ENCODE results near the gene OR52M1. TPM values are rescaled to one million over a fixed set of nuclear protein-coding genes. Genes with fewer than 3 reads are reported as not detected.

Gene OR52M1
- polyA plus RNA-seq, 6 donors from 2014 or later = not detected

DNA sequence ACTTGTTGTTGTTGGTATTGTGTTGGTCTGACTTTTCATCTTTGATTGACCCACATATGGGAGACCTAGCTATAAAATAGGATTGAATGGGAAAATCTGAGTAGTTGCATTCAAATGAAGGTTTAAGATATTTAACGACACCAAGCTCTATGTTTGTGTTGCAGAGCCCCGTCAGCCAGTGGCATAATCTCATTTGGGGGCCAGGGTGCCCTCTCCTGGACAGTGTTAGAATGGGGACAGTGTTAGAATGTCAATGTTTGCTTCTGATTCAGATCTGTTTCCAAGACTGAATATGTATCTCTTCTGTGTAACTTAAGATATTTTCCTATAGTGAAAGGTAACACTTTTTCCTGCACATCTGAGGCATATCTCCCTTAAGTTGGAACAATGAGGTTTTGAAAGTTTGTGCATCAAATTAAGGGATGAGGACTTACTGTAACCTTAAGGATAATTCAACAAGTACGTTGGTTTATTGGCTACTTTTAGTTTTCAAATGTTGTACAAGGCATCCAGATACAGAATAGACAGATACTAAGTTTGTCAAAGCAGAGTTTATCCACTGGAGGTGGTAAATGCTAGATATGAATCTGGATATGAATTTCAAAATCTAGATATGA, 5.3 kb upstream of the OR52M1 start:
- DNase-seq = peak; percentile 8
- no peak for ATAC-seq (ENCODE audit: low read depth in 2 of 2)

DNA sequence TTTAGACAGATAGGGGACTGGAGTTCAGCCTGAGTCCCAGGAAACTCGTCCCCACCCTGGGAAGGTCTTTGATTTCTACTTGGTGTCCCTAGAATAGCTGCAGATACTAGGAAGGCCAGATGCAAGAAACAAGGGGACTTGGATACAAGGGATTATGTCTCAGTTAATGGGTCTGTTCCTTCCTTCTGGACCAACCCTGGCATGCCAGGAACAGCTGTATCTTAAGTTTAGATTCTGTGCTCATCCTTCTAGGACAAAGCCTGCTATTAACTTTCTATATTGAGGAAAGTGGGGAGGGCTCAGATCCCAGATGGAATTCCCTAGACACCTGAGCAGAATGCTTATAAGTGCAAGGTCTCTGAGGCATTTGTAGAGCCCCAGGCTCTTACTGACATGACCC, 3.9 kb upstream of the OR52M1 start:
- ATAC-seq (ENCODE audit: low read depth in 2 of 2) (no peak), DNase-seq (no peak)
- peaks cover 29 to 34% (median 30%) of the 10 kb centered on the region in 3 donors for H3K27me3 Mint-ChIP-seq
- H3K36me3 Mint-ChIP-seq = no peaks in the 10 kb centered on the region
- no peak overlapping the region for H3K4me3 Mint-ChIP-seq
- H3K4me1 Mint-ChIP-seq = no peaks in the 10 kb centered on the region
- no peak overlapping the region for H3K27ac Mint-ChIP-seq
- H3K9me3 Mint-ChIP-seq = peaks cover 0 to 4% (median 0%) of the 10 kb centered on the region in 7 donors

More for the DNA sequence above, 5.3 kb upstream of the OR52M1 start:
- Mint-ChIP-seq H3K36me3 (no peaks in the 10 kb centered on the region), H3K4me1 (no peaks in the 10 kb centered on the region), H3K4me3 (no peak overlapping the region), H3K9me3 (peaks cover 0 to 4% (median 0%) of the 10 kb centered on the region in 7 donors), H3K27ac (no peak overlapping the region), H3K27me3 (peaks cover 18 to 30% (median 25%) of the 10 kb centered on the region in 3 donors)

DNA sequence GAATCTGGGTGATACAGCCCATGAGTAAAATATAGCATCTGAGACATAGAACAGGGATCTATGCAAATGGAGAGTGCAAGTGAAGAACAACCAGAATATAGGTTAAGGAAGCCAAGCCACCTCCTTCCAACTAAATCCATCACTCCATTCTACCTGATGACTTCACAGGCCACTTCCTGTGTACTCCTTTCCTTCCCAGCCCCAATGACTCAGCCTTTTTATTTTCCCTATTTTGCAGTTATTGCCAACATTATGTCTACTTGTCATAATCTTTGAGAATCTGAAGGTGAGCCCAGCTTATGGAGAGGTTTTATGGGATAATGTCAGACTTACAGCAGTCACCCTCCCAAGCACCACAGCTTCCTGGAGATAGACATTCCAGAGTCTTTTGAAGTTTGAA, 1.4 kb upstream of the OR52M1 start:
- DNase-seq (no peak), ATAC-seq (ENCODE audit: low read depth in 2 of 2) (no peak)
- Mint-ChIP-seq H3K27me3 (peaks cover 18 to 33% (median 30%) of the 10 kb centered on the region in 3 donors), H3K36me3 (no peaks in the 10 kb centered on the region), H3K4me1 (no peaks in the 10 kb centered on the region), H3K9me3 (no peaks in the 10 kb centered on the region), H3K27ac (no peak overlapping the region), H3K4me3 (no peak overlapping the region)

DNA sequence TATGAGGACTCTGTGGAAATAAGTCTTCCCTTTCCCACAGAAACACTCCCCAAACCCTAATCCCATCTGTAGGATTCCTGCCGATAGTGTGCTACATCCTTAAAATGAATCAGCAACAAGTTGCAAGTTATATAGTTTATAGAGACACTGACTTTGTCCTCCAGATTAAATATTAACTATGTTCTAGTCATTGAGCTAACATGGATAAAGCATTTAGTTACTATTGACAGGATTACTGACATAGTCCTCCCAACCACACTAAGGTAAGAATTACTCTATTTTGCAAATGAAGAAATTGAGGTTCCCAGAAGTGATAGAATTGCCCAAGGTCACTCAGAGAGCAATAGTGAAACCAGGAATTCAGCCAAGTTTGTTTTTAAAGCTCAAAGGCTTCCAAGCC, 1.9 kb downstream of the OR52M1 start:
- Mint-ChIP-seq H3K4me1 (no peaks in the 10 kb centered on the region), H3K36me3 (no peaks in the 10 kb centered on the region), H3K9me3 (peaks cover 1 to 21% (median 8%) of the 10 kb centered on the region in 7 donors), H3K27ac (no peak overlapping the region), H3K4me3 (no peak overlapping the region), H3K27me3 (peaks cover 10 to 36% (median 36%) of the 10 kb centered on the region in 3 donors)
- DNase-seq = no peak
- ATAC-seq (ENCODE audit: low read depth in 2 of 2) = no peak

DNA sequence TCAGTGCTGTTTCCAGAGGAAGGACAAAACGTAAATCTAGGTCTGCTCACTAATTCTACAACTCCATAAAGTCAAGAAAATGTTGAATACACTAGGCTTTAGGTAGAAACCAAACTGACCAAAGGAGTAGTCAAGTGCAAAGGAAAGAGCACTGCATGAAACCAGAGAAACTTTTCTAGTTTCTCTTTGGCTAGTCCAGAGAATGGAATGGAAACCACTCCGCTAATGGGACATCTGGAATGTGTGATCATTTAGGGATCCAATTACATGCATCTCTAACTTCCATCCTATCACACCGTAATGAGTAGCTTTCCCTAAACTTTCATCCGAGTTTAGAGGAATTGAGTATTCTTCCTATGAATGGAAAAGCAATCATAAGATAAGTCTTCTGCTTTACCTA, 2.4 kb downstream of the OR52M1 start:
- Mint-ChIP-seq H3K36me3 (no peaks in the 10 kb centered on the region), H3K27ac (no peak overlapping the region), H3K27me3 (peaks cover 9 to 37% (median 34%) of the 10 kb centered on the region in 3 donors), H3K9me3 (peaks cover 1 to 21% (median 8%) of the 10 kb centered on the region in 7 donors), H3K4me1 (no peaks in the 10 kb centered on the region), H3K4me3 (no peak overlapping the region)
- ATAC-seq (ENCODE audit: low read depth in 2 of 2) (no peak), DNase-seq (no peak)

DNA sequence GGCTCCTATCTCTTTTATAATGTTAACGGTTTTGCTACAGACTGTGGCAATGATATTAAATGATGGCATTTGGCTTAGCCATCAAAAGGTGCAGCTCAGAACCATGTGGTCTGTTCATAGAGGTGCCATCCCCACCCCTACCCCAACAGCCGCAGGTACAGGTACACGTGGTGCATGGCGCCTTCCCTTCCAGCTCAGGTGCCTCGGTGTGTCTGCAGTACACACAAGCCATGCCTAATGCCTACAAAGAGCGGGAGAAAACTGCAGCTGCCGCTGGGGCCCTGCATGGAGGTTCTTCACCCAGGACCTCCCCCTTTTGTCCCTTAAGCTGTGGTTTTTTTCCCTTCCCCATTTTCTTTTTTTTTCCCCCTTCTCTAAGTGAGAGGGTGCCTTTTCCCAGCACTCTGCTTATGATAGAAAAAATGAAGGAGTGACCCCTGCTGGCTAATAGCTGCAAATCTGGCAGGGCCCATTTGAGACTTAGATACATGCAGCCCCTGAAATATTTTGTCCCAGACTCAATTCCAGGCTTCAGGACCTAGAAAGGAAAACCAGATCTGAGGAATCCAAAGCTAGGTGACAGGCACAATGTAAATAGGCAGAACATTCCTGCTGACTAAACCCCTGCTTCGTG, 6.5 kb downstream of the OR52M1 start:
- H3K9me3 Mint-ChIP-seq = peaks cover 8 to 32% (median 14%) of the 10 kb centered on the region in 7 donors
- no peaks in the 10 kb centered on the region for H3K4me1 Mint-ChIP-seq
- H3K4me3 Mint-ChIP-seq = peak overlapping the region in 1 of 8 donors; percentile 61
- no peak overlapping the region for H3K27ac Mint-ChIP-seq
- peaks cover 0 to 8% of the 10 kb centered on the region in 2 donors for H3K36me3 Mint-ChIP-seq
- no peak for ATAC-seq (ENCODE audit: low read depth in 2 of 2)
- H3K27me3 Mint-ChIP-seq = peaks cover 27 to 56% (median 46%) of the 10 kb centered on the region in 3 donors
- DNase-seq = no peak

DNA sequence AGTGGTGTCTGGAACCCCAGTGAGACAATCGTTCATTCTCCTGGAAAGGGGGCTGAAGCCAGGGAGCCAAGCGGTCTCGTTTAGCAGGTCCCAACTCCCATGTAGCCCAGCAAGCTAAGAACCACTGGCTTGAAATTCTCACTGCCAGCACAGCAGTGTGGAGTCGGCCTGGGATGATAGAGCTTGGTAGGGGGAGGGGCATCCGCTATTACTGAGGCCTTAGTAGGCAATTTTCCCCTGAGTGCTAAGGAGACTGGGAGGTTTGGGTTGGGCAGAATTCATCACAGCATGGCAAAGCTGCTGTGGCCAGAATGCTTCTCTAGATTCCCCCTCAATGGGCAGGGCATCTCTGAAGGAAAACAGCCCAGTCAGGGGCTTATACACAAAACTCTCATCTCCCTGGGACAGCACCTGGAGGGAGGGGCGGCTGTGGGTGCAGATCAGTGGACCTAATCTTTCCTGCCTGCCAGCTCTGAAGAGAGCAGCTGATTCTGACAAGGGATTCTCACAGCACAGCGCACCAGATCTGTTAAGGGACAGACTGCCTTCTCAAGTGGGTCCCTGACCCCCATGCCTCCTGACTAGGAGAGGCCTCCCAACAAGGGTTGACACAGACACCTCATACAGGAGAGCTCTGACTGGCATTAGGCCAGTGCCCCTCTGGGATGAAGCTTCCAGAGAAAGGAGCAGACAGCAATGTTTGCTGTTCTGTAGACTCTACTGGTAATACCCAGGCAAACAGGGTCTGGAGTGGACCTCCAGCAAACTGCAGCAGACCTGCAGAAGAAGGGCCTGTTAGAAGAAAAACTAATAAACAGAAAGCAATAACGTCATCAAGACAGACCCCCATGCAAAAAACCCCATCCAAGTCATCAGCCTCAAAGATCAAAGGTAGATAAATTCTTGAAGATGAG, 14.8 kb downstream of the OR52M1 start:
- DNase-seq (no peak), ATAC-seq (ENCODE audit: low read depth in 2 of 2) (no peak)
- Mint-ChIP-seq H3K27me3 (peaks cover 22 to 44% (median 41%) of the 10 kb centered on the region in 3 donors), H3K4me3 (no peak overlapping the region), H3K9me3 (peaks cover 6 to 16% (median 14%) of the 10 kb centered on the region in 7 donors), H3K4me1 (no peaks in the 10 kb centered on the region), H3K36me3 (peaks cover 0 to 10% of the 10 kb centered on the region in 2 donors), H3K27ac (peak overlapping the region in 1 of 6 donors; percentile 73)

DNA sequence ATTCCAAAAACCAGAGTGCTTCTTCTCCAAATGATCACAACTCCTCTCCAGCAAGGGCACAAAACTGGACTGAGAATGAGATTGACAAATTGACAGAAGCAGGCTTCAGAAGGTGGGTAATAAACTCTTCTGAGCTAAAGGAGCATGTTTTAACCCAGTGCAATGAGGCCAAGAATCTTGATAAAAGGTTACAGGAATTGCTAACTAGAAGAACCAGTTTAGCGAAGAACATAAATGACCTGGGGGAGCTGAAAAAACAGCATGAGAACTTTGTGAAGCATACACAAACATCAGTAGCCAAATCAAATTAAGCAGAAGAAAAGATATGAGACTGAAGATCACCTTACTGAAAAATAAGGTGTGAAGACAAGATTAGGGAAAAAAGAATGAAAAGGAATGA, 15.5 kb downstream of the OR52M1 start:
- DNase-seq (no peak), ATAC-seq (ENCODE audit: low read depth in 2 of 2) (no peak)
- peaks cover 0 to 10% of the 10 kb centered on the region in 2 donors for H3K36me3 Mint-ChIP-seq
- peaks cover 19 to 43% (median 42%) of the 10 kb centered on the region in 3 donors for H3K27me3 Mint-ChIP-seq
- H3K4me1 Mint-ChIP-seq = no peaks in the 10 kb centered on the region
- H3K9me3 Mint-ChIP-seq = peaks cover 8 to 20% (median 14%) of the 10 kb centered on the region in 7 donors
- H3K4me3 Mint-ChIP-seq = no peak overlapping the region
- H3K27ac Mint-ChIP-seq = no peak overlapping the region

DNA sequence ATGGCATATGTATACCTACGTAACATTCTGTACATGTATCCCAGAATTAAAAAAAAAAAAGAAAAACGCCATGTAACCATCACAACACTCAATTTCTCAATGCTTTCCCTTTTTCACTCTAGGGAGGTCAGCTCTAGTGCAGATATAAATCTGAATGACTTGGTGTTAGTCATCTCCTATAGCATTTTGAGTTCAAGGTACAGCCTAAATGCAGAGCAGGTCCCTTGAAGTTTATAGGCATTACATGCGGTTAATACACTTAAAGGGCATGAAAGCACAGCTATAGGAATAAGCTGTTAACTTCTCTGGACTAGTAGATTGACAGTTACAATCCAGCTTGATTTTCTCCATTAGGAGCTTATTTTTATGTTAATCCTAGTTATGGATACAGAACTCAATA, 20.4 kb downstream of the OR52M1 start:
- peaks cover 0 to 27% (median 17%) of the 10 kb centered on the region in 3 donors for H3K27me3 Mint-ChIP-seq
- H3K4me3 Mint-ChIP-seq = no peak overlapping the region
- H3K4me1 Mint-ChIP-seq = no peaks in the 10 kb centered on the region
- no peak for ATAC-seq (ENCODE audit: low read depth in 2 of 2)
- DNase-seq = no peak
- no peak overlapping the region for H3K27ac Mint-ChIP-seq
- peaks cover 0 to 10% of the 10 kb centered on the region in 2 donors for H3K36me3 Mint-ChIP-seq
- peaks cover 8 to 20% (median 14%) of the 10 kb centered on the region in 7 donors for H3K9me3 Mint-ChIP-seq

DNA sequence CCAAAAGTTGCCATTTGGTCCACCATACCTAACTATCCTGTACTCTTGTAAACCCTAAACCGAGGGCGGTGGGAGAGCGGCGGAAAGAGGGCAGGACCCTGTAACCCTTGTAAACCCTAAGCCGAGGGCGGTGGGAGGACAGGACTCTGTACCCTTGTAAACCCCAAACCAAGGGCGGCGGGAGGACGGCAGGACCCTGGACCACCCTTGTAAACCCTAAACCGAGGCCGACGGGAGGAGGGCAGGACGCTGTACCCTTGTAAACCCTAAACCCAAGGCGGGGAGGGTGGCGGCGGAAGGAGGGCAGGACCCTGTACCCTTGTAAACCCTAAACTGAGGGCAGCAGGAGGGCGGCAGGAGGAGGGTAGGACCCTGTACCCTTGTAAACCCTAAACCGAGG, 24.1 kb downstream of the OR52M1 start:
- H3K36me3 Mint-ChIP-seq = peaks cover 0 to 5% of the 10 kb centered on the region in 2 donors
- no peak for DNase-seq
- peaks cover 6 to 15% (median 7%) of the 10 kb centered on the region in 3 donors for H3K27me3 Mint-ChIP-seq
- H3K4me3 Mint-ChIP-seq = peak overlapping the region in 1 of 8 donors; percentile 48
- H3K4me1 Mint-ChIP-seq = no peaks in the 10 kb centered on the region
- H3K9me3 Mint-ChIP-seq = peaks cover 2 to 12% (median 7%) of the 10 kb centered on the region in 7 donors
- no peak for ATAC-seq (ENCODE audit: low read depth in 2 of 2)
- no peak overlapping the region for H3K27ac Mint-ChIP-seq

DNA sequence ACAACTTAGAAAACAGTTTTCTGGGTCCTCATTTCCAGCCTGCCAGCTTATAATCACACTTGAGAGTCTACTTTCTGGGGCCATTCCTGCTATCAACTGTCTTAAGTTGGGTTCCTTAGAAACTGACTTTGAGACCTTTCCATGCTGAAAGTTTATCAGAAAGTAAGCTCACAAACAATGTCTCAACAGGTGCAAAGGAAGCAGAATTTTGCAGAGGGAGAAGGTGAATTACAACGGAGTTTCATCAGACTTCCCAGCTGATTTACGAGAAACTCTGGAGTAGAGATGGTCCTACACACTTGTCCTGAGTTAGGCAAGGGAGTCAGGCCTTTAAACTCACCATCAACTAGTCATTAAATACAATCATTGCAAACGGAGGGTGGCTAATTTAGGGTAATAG, 31.9 kb downstream of the OR52M1 start:
- Mint-ChIP-seq H3K27me3 (peaks cover 22 to 44% (median 41%) of the 10 kb centered on the region in 3 donors), H3K9me3 (peaks cover 0 to 2% (median 0%) of the 10 kb centered on the region in 7 donors), H3K4me3 (no peak overlapping the region), H3K36me3 (no peaks in the 10 kb centered on the region), H3K27ac (no peak overlapping the region), H3K4me1 (no peaks in the 10 kb centered on the region)
- ATAC-seq (ENCODE audit: low read depth in 2 of 2) (no peak), DNase-seq (no peak)

DNA sequence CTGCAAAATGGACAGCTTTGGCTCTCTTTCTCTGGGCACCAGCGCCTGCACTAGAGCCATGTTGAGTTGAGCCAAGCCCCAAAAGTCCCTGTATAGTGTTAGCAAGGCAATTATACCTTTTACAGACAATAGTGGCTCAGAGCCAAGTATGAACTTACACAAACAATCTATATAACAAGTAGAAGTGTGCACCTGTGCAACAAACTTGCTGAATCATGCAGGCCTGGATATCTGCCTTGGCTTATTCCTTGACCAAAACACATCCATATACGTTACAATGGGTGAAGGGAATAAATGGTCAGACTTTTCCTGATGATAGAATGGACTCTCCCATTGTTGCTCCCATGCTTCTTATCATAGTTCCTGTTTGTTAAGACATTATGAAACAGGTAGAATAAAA, 32.8 kb downstream of the OR52M1 start:
- Mint-ChIP-seq H3K27me3 (peaks cover 27 to 51% (median 43%) of the 10 kb centered on the region in 3 donors), H3K4me3 (no peak overlapping the region), H3K27ac (no peak overlapping the region), H3K4me1 (no peaks in the 10 kb centered on the region), H3K36me3 (no peaks in the 10 kb centered on the region), H3K9me3 (peaks cover 0 to 2% (median 0%) of the 10 kb centered on the region in 7 donors)
- DNase-seq = no peak
- ATAC-seq (ENCODE audit: low read depth in 2 of 2) = no peak

DNA sequence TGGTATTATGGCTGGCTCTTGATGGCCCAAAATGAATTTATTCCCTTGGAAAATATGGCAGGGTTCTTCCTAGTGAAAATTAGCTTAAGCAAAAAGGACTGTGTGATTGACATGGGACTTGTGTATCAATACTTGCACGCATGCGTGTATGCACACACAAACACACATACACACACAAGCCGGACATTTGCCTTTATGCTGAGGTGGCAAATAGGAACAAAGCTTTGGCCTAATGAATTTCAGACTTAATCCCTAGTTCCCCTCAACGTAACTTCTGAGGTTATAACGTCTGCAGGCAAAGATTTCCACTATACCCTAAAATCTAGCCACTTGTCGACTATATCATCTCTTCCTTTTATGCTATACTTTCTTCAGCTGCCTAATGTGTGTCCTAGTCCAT, 33.6 kb downstream of the OR52M1 start:
- ATAC-seq (ENCODE audit: low read depth in 2 of 2) = no peak
- peaks cover 0 to 2% (median 0%) of the 10 kb centered on the region in 7 donors for H3K9me3 Mint-ChIP-seq
- H3K36me3 Mint-ChIP-seq = no peaks in the 10 kb centered on the region
- peaks cover 33 to 56% (median 43%) of the 10 kb centered on the region in 3 donors for H3K27me3 Mint-ChIP-seq
- peak overlapping the region in 1 of 6 donors; percentile 64 for H3K27ac Mint-ChIP-seq
- H3K4me1 Mint-ChIP-seq = no peaks in the 10 kb centered on the region
- no peak overlapping the region for H3K4me3 Mint-ChIP-seq
- DNase-seq = no peak

All from naive B cell (primary cell).